Epithelial cell of proximal tubule (primary cell): Measurements from ENCODE around the gene EGFR. TPM values are rescaled to one million over a fixed set of nuclear protein-coding genes. Genes with fewer than 3 reads are reported as not detected.

ENCODE experiments used
- DNase-seq: peaks from one replicate; pipeline ENCODE4 v3.0.0-alpha.2; 2011; ENCODE audit warnings: low read depth
- H3K4me3 ChIP-seq: 2 replicates; pipeline ENCODE4 v1.5.1; 2011; ENCODE audit warnings: low read depth, mild to moderate bottlenecking, low read length
- total RNA-seq: library from RNA; depleted of rRNA; stranded (reverse); fragments of >200 nt; gene quantifications from 2 replicates; pipeline ENCODE4 v1.2.3, GENCODE V29; 2015
- TF ChIP-seq, protein P1 (sequence below): conservative IDR thresholded peaks from 2 replicates; pipeline ENCODE4 v1.5.1; 2012; ENCODE audit warnings: low read depth, mild to moderate bottlenecking, low read length

The EGFR gene
- total RNA-seq, 1 donor from 2014 or later, result 48.1 TPM

DNA sequence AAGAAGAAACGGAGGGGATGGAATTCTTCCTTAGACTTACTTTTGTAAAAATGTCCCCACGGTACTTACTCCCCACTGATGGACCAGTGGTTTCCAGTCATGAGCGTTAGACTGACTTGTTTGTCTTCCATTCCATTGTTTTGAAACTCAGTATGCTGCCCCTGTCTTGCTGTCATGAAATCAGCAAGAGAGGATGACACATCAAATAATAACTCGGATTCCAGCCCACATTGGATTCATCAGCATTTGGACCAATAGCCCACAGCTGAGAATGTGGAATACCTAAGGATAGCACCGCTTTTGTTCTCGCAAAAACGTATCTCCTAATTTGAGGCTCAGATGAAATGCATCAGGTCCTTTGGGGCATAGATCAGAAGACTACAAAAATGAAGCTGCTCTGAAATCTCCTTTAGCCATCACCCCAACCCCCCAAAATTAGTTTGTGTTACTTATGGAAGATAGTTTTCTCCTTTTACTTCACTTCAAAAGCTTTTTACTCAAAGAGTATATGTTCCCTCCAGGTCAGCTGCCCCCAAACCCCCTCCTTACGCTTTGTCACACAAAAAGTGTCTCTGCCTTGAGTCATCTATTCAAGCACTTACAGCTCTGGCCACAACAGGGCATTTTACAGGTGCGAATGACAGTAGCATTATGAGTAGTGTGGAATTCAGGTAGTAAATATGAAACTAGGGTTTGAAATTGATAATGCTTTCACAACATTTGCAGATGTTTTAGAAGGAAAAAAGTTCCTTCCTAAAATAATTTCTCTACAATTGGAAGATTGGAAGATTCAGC lies 187.6 kb downstream of the EGFR start:
- no peak for DNase-seq
- TF ChIP-seq, protein P1, sequence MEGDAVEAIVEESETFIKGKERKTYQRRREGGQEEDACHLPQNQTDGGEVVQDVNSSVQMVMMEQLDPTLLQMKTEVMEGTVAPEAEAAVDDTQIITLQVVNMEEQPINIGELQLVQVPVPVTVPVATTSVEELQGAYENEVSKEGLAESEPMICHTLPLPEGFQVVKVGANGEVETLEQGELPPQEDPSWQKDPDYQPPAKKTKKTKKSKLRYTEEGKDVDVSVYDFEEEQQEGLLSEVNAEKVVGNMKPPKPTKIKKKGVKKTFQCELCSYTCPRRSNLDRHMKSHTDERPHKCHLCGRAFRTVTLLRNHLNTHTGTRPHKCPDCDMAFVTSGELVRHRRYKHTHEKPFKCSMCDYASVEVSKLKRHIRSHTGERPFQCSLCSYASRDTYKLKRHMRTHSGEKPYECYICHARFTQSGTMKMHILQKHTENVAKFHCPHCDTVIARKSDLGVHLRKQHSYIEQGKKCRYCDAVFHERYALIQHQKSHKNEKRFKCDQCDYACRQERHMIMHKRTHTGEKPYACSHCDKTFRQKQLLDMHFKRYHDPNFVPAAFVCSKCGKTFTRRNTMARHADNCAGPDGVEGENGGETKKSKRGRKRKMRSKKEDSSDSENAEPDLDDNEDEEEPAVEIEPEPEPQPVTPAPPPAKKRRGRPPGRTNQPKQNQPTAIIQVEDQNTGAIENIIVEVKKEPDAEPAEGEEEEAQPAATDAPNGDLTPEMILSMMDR, result no peak
- no peak overlapping the region for H3K4me3 ChIP-seq

- H3K4me3 ChIP-seq, result no peak overlapping the region
- DNase-seq, result no peak
- TF ChIP-seq, protein P1, result no peak
These were observed 188.8 kb downstream of the EGFR start for GRCh38 chr7:55207436-55208125.

DNA sequence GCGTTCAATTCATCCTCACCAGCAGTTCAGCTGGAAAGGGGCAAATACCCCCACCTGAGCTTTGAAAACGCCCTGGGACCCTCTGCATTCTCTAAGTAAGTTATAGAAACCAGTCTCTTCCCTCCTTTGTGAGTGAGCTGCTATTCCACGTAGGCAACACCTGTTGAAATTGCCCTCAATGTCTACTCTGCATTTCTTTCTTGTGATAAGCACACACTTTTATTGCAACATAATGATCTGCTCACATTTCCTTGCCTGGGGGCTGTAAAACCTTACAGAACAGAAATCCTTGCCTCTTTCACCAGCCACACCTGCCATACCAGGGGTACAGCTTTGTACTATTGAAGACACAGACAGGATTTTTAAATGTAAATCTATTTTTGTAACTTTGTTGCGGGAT lies 190.5 kb downstream of the EGFR start:
- no peak for DNase-seq
- H3K4me3 ChIP-seq, result no peak overlapping the region
- TF ChIP-seq, protein P1, result no peak

- DNase-seq, result no peak
- H3K4me3 ChIP-seq, result no peak overlapping the region
- TF ChIP-seq, protein P1, result no peak
These were observed 191.4 kb downstream of the EGFR start for GRCh38 chr7:55210176-55210575.

GRCh38 chr7:55210716-55211115 lies 191.9 kb downstream of the EGFR start:
- TF ChIP-seq, protein P1, result no peak
- no peak for DNase-seq
- no peak overlapping the region for H3K4me3 ChIP-seq

DNA sequence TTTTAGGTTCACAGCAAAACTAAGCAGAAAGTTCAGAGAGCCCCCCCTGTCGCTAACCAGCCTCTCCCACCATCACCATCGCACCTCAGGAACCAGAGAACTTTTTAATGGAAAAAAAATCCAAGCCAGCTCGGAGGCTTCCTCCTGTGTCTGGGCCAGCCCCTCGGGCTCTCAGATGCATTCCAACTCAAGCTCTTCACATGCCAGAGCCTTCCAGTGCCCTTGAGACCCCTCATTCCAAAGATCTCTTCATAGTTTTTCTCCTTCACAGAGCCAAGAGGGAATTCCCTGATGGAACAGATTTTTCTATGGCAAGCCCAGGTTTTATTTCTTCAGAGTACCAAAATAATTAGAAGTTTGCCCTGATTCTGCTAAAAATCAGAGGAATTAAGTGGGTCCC lies 192.9 kb downstream of the EGFR start:
- TF ChIP-seq, protein P1, result no peak
- H3K4me3 ChIP-seq, result no peak overlapping the region
- no peak for DNase-seq
